ENCODE results near the gene OGFR.

The OGFR gene

DNA sequence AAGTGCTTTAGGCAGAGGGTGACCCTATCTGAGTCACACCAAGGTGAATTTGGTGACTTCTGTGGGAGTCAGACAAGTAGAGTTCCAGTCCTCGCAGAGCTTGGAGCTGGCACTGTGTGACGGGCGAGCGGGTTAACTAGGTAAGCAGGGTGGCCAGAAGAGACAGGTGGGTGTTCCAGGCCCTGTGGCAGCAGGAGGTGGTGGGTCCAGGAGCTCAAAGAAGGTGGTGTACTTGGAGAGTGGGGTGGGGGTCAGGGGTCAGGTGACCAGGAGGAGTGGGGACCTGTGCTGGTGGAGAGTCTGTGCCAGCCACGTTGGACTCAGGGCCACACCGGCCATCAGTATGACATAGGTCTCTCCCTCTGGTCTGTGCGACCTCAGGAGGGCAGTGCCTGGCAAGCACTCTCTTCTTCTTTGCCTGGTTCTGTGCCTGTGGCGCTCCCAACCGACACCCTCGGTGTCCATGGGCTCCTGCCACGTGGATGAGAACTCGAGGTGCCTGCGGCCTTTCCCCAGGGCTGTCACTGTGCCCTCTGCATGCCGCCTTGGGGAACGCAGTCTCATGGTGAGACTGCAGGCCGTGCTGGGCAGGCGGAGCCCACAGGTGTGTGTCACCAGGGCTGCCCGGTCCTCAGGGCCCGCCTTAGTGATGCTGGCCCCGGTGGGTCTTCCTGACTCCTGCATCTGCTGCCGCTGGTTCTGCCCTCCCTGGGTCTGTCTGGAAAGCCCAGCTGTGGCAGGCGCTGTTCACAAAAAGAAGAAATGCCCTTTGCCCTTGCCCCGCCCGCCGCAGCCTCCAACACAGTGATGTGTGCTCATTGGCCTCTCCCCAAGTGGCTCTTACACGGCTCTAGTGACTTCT, 6.7 kb upstream of the OGFR start:
- Histone ChIP-seq H3K79me2 (ENCODE audit: control insufficient read depth, low read length) (peaks cover 15% of the 10 kb centered on the region), H3K27me3 (ENCODE audit: control insufficient read depth, low read length) (no peaks in the 10 kb centered on the region), H3F3A (ENCODE audit: control insufficient read depth, insufficient read depth) (peaks cover 15% of the 10 kb centered on the region), H3K27ac (ENCODE audit: low read depth, low read length) (no peak overlapping the region), H3K9me2 (replicated peaks; ENCODE audit: control insufficient read depth, low read length) (no peaks in the 10 kb centered on the region), H3K36me3 (ENCODE audit: control insufficient read depth, low read length) (peaks cover 45% of the 10 kb centered on the region), H3K4me3 (ENCODE audit: low read length) (peak overlapping the region; percentile 76), H3K4me1 (ENCODE audit: control insufficient read depth, low read length) (peaks cover 40% of the 10 kb centered on the region), H3K9me3 (ENCODE audit: control insufficient read depth, insufficient read depth, low read length) (no peaks in the 10 kb centered on the region), H3K4me2 (ENCODE audit: low read length) (peak overlapping the region; percentile 95), H4K20me1 (ENCODE audit: control insufficient read depth, insufficient read depth, low read depth, low read length) (no peaks in the 10 kb centered on the region)
- TF ChIP-seq, protein P1, sequence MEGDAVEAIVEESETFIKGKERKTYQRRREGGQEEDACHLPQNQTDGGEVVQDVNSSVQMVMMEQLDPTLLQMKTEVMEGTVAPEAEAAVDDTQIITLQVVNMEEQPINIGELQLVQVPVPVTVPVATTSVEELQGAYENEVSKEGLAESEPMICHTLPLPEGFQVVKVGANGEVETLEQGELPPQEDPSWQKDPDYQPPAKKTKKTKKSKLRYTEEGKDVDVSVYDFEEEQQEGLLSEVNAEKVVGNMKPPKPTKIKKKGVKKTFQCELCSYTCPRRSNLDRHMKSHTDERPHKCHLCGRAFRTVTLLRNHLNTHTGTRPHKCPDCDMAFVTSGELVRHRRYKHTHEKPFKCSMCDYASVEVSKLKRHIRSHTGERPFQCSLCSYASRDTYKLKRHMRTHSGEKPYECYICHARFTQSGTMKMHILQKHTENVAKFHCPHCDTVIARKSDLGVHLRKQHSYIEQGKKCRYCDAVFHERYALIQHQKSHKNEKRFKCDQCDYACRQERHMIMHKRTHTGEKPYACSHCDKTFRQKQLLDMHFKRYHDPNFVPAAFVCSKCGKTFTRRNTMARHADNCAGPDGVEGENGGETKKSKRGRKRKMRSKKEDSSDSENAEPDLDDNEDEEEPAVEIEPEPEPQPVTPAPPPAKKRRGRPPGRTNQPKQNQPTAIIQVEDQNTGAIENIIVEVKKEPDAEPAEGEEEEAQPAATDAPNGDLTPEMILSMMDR (IDR thresholded peaks at IDR 0.05; ENCODE audit: low read depth, low read length, poor library complexity, severe bottlenecking) = no peak
- no peak for TF ChIP-seq EZH2phosphoT487 (IDR thresholded peaks at IDR 0.05; ENCODE audit: borderline replicate concordance, low read length)

DNA sequence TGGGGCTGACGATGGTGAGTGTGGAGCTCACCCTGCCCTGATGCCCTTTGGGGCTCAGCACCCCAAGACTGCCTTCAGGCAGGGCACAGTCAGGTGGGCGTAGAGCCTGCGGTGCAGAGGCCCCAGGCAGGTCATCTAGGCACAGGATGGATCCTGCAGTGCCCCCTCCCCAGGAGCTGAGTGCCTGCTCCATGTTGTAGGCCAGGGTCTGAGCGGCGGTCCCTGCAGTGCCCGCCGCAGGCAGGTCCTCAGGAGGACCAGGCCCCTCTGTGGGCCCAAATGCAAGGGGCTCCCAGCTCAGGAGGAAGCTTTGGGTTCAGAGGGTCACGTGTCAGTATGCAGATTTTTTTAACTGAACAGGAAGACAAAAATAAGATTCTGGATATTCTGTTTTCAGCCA, 5.6 kb upstream of the OGFR start:
- no peak overlapping the region for H3K27ac ChIP-seq (ENCODE audit: low read depth, low read length)
- no peaks in the 10 kb centered on the region for H3K27me3 ChIP-seq (ENCODE audit: control insufficient read depth, low read length)
- no peak overlapping the region for H3K4me3 ChIP-seq (ENCODE audit: low read length)
- H3K9me2 ChIP-seq (replicated peaks; ENCODE audit: control insufficient read depth, low read length) = no peaks in the 10 kb centered on the region
- peaks cover 45% of the 10 kb centered on the region for H3K36me3 ChIP-seq (ENCODE audit: control insufficient read depth, low read length)
- H3K4me1 ChIP-seq (ENCODE audit: control insufficient read depth, low read length) = peaks cover 34% of the 10 kb centered on the region
- TF ChIP-seq, protein P1 (IDR thresholded peaks at IDR 0.05; ENCODE audit: low read depth, low read length, poor library complexity, severe bottlenecking) = no peak
- no peak for TF ChIP-seq EZH2phosphoT487 (IDR thresholded peaks at IDR 0.05; ENCODE audit: borderline replicate concordance, low read length)
- no peaks in the 10 kb centered on the region for H4K20me1 ChIP-seq (ENCODE audit: control insufficient read depth, insufficient read depth, low read depth, low read length)
- H3F3A ChIP-seq (ENCODE audit: control insufficient read depth, insufficient read depth) = peaks cover 15% of the 10 kb centered on the region
- peaks cover 15% of the 10 kb centered on the region for H3K79me2 ChIP-seq (ENCODE audit: control insufficient read depth, low read length)
- no peaks in the 10 kb centered on the region for H3K9me3 ChIP-seq (ENCODE audit: control insufficient read depth, insufficient read depth, low read length)
- H3K4me2 ChIP-seq (ENCODE audit: low read length) = no peak overlapping the region

DNA sequence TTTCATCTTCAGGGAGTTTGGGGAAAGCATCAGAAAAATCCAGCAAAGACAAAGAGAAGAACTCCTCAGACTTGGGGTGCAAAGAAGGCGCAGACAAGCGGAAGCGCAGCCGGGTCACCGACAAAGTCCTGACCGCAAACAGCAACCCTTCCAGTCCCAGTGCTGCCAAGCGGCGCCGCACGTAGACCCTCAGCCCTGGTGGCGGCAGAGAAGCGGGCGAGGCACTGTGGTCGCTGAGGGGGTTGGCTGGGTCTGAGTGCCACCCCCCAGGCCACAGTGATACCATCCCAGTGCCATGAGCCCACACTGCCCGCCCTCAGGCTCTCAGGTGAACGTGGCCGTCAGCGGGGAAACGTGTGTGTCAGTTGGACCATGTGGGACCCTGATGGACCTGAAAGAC, 5.2 kb upstream of the OGFR start:
- H4K20me1 ChIP-seq (ENCODE audit: control insufficient read depth, insufficient read depth, low read depth, low read length) = no peaks in the 10 kb centered on the region
- H3K4me2 ChIP-seq (ENCODE audit: low read length) = no peak overlapping the region
- peaks cover 17% of the 10 kb centered on the region for H3F3A ChIP-seq (ENCODE audit: control insufficient read depth, insufficient read depth)
- no peak overlapping the region for H3K27ac ChIP-seq (ENCODE audit: low read depth, low read length)
- no peaks in the 10 kb centered on the region for H3K9me3 ChIP-seq (ENCODE audit: control insufficient read depth, insufficient read depth, low read length)
- TF ChIP-seq, protein P1 (IDR thresholded peaks at IDR 0.05; ENCODE audit: low read depth, low read length, poor library complexity, severe bottlenecking) = no peak
- no peak for TF ChIP-seq EZH2phosphoT487 (IDR thresholded peaks at IDR 0.05; ENCODE audit: borderline replicate concordance, low read length)
- no peaks in the 10 kb centered on the region for H3K9me2 ChIP-seq (replicated peaks; ENCODE audit: control insufficient read depth, low read length)
- no peak overlapping the region for H3K4me3 ChIP-seq (ENCODE audit: low read length)
- peaks cover 36% of the 10 kb centered on the region for H3K4me1 ChIP-seq (ENCODE audit: control insufficient read depth, low read length)
- peaks cover 15% of the 10 kb centered on the region for H3K79me2 ChIP-seq (ENCODE audit: control insufficient read depth, low read length)
- peaks cover 45% of the 10 kb centered on the region for H3K36me3 ChIP-seq (ENCODE audit: control insufficient read depth, low read length)
- no peaks in the 10 kb centered on the region for H3K27me3 ChIP-seq (ENCODE audit: control insufficient read depth, low read length)

All from DOHH2 (cell line).